Diencephalon (tissue), 1 donor: ENCODE results near the gene GLB1L. TPM values are rescaled to one million over a fixed set of nuclear protein-coding genes. Genes with fewer than 3 reads are reported as not detected.
A peak's percentile ranks its signal among the peaks of the same experiment; 100 is the strongest.

Experiments used
- small RNA-seq: library from RNA; depleted of rRNA; stranded (forward); fragments of <200 nt; gene quantifications from one replicate; pipeline ENCODE3, GENCODE V24; 2014
- total RNA-seq: library from RNA; depleted of rRNA; stranded (reverse); fragments of >200 nt; gene quantifications from one replicate; pipeline ENCODE4 v1.2.3, GENCODE V29; 2014

The GLB1L gene
- total RNA-seq = 10.1 TPM

DNA sequence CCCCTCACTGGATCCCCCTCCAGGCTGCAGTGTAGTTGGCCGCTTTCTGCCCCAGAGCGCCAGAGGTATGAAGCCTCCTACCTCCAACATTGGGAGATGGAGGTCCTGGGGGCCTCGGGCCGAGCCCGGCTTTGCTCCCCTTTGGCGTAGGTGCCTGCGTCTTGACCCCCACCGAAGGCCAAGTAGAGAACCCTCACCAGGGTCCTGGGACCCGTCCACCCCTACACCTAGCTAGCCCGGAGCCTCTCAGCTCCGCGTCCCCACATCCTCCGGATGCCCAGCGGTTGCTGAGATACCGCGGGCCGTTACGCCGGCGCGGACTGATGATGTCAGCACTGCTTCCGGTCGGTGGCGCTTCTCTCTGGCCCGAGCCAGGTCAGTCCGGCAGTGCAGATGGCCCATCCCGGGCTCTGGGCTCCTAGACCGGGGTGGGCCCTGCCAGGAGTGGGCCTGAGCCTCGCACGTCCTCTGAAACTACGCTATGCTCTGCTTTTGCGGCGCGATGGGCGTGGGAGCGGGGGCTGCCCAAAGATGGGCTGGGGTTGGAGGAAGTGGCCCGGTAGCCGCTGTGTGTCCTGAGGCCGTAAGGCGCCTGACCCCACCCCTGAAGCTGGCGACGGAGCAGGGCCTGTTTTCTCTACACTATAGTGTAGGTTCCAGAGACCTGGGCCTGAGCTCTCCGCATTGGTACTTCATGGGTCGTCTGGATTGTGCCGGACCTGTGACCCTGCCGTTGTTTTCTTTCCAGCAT is at the start of gene GLB1L, which contains the start of gene STK16:
GLB1L (minus strand) TSS at position 297 of the 751 bp plus-strand sequence. CDS start 1,871 bp downstream, outside the sequence.
STK16 (plus strand) TSS at position 332 of the 751 bp plus-strand sequence. CDS start 521 bp downstream, outside the sequence.

DNA sequence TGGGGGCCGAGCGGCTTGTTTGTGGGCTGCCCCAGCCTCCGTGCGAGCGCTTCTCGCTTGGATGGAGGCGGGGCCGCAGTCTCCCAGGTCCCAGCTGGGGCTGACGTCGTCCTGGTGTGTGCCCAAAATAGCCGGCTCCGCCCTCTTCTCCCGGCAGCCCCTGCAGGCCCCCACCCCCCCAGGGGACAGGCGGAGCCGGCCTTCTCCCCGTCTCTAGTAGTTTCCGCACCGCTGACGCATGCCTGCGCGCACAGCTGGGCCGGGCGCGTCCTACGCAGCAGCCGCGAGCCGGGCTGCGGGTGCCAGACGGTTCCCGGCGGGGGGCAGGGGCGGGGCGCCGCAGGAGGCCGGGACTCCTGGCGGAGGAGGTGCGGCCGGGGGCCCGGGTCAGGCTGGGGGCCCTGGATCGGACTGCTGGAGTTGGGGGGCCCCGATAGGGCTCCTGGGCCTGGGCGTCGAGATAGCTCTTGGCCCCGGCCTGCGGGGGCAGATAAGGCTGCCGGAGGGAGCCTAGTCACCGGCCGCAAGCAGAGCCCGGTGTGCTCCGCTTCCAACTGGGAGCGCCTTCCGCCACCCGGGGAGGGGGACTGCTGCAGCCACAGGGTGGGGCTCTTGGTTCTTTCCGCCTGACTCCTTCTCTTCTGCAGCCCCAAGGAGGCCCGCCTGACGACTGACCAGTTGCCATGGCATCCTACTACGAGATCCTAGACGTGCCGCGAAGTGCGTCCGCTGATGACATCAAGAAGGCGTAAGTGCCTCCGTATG is 34.1 kb upstream of the GLB1L start, which contains the start of gene DNAJB2:
DNAJB2 (plus strand) TSS at position 216 of the 765 bp plus-strand sequence; CDS start at position 684, 468 bp downstream.

GRCh38 chr2:219253753-219254589 is 8.7 kb upstream of the GLB1L start, which contains the start of gene TUBA4A:
Gene TUBA4A (minus strand): TSS chr2:219253918. CDS start chr2:219253858, 60 bp downstream.

DNA sequence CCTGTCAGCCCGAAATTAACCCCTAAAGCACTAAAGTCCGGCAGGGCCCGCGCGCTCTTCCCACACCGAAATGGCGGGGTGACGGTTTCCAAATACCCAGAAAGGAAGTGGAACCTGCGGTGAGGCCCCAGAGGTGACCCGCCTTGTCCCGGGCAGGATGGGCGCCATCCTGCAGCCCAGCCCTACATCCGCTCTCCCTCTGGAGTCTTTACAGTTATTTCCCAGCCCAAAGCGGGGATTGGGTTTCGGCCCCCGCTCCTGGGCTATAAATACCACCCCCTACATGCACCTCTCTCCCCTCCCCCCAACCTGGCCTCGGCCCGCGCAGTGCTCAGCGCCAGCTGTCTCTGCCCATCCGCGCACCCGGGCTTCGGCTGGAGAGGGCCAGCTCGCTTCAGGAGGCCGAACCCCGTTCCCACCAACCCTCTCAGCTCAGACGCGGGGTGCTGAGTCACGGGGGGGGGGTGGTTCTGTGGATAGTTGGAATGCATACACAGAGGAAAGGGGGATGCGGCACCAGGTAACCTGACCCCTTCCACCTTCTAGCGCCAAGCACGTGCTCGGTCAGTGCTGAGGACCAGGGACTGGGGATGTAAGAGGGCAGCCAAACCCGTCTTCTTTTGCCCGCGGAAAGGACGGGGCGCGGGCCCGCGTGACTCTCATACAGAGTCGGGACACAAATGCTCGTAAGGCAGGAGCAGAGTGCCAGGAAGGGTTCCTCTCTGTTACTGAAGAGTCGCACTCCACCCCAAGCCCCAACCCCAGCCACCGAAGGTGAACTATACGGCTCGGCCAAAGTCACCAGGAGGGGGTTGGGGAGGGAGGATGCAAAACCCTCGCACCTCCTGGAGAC is 7.9 kb upstream of the GLB1L start, which contains the start of gene TUBA4B:
TUBA4B (plus strand) TSS at position 344 of the 853 bp plus-strand sequence; CDS start at position 509, 165 bp downstream.

DNA sequence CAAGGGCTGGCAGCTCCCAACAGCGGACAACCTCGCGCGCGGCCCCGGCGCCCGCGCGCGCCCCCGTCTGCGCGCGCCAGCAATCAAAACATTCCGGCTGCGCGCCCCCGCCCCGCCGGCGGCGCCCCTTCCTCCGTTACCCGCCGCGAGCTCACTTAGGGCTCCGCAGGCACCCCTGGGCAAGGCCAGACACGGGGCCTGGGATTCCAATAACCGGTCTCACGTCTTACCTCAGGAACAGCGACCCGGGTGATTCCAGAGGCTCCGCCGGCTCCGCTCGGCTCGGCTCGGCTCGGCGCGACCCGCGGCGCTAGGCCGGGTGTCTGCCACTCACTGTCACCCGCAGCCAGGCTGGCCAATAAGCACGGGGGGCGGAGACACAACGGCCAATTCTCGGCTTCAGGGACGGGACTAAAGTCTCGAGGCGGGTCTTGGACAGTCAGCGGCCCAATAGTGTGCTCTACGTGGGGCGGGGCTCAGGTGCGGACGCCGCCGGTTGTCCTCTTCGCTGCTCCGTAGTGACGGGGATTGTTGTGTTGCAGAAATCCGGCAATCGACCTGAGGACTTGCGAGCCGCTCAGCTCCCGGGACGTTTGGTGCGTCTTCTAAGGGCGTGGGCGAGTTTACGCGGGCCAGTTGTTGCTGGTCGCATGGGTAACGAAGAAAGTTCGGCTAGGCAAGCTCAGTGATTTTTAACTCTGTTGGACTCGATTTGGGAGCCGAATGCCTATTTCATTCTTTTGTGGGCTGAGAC is 15.8 kb downstream of the GLB1L start, which contains the start of the genes ANKZF1 and ATG9A:
ANKZF1 (plus strand) TSS at position 502 of the 754 bp plus-strand sequence. CDS start 452 bp downstream, outside the sequence.
ATG9A (minus strand) TSS at position 332 of the 754 bp plus-strand sequence. CDS start 1,612 bp downstream, outside the sequence.

DNA sequence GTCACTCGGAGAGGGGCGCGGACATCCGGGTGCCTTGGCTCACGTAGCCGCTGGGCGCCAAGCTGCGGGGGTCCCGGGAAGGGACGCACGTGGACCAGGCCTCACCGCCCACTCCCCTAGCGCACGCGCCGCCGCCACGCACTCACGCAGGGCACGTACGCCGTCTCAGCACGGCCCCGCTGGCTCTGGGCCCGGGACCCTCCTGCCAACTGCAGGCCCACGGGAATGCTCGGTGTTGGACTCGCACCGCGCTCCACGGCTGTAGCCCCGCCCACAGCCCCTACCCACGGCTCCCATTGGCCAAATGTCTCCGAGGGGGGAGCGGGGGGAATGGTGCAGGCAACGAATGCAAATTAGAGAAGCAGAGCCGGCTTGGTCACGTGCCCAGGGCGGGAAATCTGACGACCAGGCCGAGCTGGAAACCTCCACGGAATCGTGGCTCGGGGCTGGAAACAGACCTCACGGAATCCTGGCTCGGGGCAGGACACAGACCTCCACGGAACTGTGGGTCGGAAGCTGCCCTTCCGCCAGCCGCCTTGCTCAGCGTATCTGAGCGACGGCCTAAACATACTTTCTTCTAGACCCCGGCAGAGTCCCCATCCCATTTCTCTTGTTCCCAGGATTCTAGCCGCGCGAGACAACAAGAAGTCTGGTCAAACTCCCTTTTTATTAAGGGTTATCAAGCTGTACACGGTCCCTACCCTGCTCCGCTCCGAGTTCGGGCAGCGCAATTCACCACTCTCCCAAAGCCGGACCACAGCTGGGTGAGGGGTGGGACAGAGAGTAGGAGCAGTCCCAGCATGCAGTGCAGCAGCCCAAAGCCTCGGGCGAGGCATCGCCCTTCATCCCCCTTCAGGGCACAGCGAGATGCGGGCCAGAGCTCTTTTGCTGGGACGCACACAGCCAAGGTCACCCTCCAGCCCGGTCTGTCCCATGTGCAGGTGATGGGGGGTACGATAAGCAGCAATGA is 26.2 kb downstream of the GLB1L start, which contains the start of gene ABCB6:
ABCB6 (minus strand) TSS at position 227 of the 970 bp plus-strand sequence. CDS start 285 bp downstream, outside the sequence.

DNA sequence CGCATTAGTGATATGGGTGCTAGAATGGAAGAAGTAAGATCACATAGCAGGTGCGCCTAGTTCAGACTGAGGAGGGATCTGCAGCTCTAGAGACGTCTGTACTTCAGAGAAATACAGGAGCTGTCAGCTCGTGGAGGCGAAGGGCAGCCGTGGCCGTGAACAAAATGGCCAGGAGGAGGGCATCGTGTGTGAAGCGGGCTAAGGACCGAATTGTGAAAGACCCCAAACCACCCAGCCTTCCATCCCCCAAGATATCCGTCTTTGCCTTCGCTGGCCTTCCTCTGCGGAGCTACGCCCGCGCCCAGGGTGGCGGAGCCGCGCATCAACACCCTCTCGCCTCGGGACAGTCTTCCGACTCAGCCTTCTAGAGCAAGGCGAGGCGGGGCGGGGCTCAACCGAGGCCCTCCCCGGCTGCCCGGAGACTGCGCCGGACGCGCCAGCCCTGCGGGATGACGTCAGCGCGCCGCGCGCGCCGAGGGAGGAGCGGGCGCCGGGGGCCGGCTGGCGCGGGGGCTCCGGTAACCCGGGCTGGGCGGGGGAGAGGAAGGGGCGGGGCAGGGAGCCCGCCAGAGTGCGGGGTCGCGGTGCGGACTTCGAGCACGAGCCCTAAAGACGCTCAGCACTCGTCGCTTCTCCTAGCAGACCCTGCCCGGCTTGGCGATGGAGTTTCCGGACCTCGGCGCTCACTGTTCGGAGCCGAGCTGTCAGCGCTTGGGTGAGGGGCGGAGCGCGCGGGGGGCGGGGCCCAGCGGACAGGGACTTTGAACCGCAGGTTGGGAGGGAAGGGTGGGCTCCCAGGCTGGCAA is 38.7 kb downstream of the GLB1L start, which contains the start of gene ZFAND2B:
ZFAND2B (plus strand) TSS at position 455 of the 806 bp plus-strand sequence; CDS start at position 661, 206 bp downstream.

Small RNA genes lying within 50 kb of the gene (small RNA-seq; reads per million reads assigned to genes)
- gene MIR153-1 = 6.9 reads per million, percentile 92 among the genes with 10 or more reads in this experiment

Other genes with a start within 250 kb of the GLB1L start
- 2.3 TPM for gene CFAP65, start 203.9 kb downstream of the GLB1L start, total RNA-seq
- gene IHH, start 184.5 kb downstream of the GLB1L start, total RNA-seq = 0.69 TPM
- gene NHEJ1, start 84.6 kb downstream of the GLB1L start, total RNA-seq = 10.1 TPM
- 0.23 TPM for gene SLC23A3, start 75.4 kb downstream of the GLB1L start, total RNA-seq
- 27.2 TPM for gene CNPPD1, start 68.5 kb downstream of the GLB1L start, total RNA-seq
- gene RETREG2, start 67.2 kb downstream of the GLB1L start, total RNA-seq = 85.6 TPM
- gene ZFAND2B, start 38.7 kb downstream of the GLB1L start, total RNA-seq = 12.5 TPM
- gene ABCB6, start 26.5 kb downstream of the GLB1L start, total RNA-seq = 30.0 TPM
- gene ATG9A, start 15.8 kb downstream of the GLB1L start, total RNA-seq = 31.8 TPM
- gene ANKZF1, start 15.6 kb downstream of the GLB1L start, total RNA-seq = 29.3 TPM
- gene STK16, start within 50 bp of the GLB1L start, total RNA-seq = 15.5 TPM
- gene TUBA4B, start 7.8 kb upstream of the GLB1L start, total RNA-seq = 1.2 TPM
- 16.4 TPM for gene TUBA4A, start 8.5 kb upstream of the GLB1L start, total RNA-seq
- gene DNAJB2, start 33.9 kb upstream of the GLB1L start, total RNA-seq = 91.6 TPM
- gene PTPRN, start 64.0 kb upstream of the GLB1L start, total RNA-seq = 66.9 TPM
- gene RESP18, start 87.3 kb upstream of the GLB1L start, total RNA-seq = 1.8 TPM
- gene DNPEP, start 142.5 kb upstream of the GLB1L start, total RNA-seq = 21.0 TPM
- gene DES, start 172.9 kb upstream of the GLB1L start, total RNA-seq = 1.4 TPM
- 18.2 TPM for gene SPEG, start 189.4 kb upstream of the GLB1L start, total RNA-seq